ENCODE results near the gene PLXDC1. TPM values are rescaled to one million over a fixed set of nuclear protein-coding genes. Genes with fewer than 3 reads are reported as not detected.
A peak's percentile ranks its signal among the peaks of the same experiment; 100 is the strongest.

PLXDC1 gene
- total RNA-seq, 6 experiments from 2014 or later, result 0.11 to 1.6 (median 0.54) TPM

DNA sequence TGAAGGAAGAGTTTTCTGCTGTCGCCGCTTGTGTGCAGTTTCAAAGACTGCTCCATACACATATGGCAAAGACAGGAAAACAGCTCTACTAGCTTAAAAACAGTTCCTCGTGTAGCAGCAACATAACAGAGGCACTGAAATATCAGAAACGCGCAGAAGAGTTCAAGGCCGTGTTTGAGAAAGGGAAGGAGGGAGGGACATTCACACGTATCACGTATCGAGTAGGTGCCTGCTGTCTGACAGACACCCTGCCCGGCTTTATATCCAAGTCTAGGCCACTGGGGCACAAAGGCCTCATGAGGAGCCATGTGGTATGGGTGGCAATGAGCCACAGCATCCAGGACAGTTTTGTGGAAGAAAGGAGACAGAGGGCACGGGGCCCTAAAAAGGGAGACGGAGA lies 50.3 kb downstream of the PLXDC1 start:
- Histone ChIP-seq H3K9me3 (no peaks in the 10 kb centered on the region), H3K4me1 (no peaks in the 10 kb centered on the region), H3K36me3 (no peaks in the 10 kb centered on the region), H3K27me3 (no peaks in the 10 kb centered on the region), H3K27ac (no peak overlapping the region), H3K4me3 (no peak overlapping the region)
- intact Hi-C loops (cut with DNase I), result no loop called here
- DNase-seq, result no peak
- TF ChIP-seq POLR2A (IDR thresholded peaks at IDR 0.05), result no peak
- TF ChIP-seq CTCF (IDR thresholded peaks at IDR 0.05), result no peak
- 86% methylated on average over 9 of the region's 12 CpGs for WGBS (ENCODE audit: insufficient coverage, low coverage, low lambda C conversion rate, missing lambda C conversion rate)
- no peak for ATAC-seq

GRCh38 chr17:39100530-39100929 lies 50.9 kb downstream of the PLXDC1 start:
- no peak for TF ChIP-seq POLR2A (IDR thresholded peaks at IDR 0.05)
- TF ChIP-seq CTCF (IDR thresholded peaks at IDR 0.05), result no peak
- Histone ChIP-seq H3K4me3 (no peak overlapping the region), H3K4me1 (no peaks in the 10 kb centered on the region), H3K27me3 (no peaks in the 10 kb centered on the region), H3K36me3 (no peaks in the 10 kb centered on the region), H3K27ac (no peak overlapping the region), H3K9me3 (no peaks in the 10 kb centered on the region)
- DNase-seq (no peak), ATAC-seq (no peak)
- 88% methylated on average over 8 of the region's 9 CpGs for WGBS (ENCODE audit: insufficient coverage, low coverage, low lambda C conversion rate, missing lambda C conversion rate)
- intact Hi-C loops (cut with DNase I), result no loop called here

GRCh38 chr17:39099663-39100286 lies 51.7 kb downstream of the PLXDC1 start:
- Histone ChIP-seq H3K4me1 (no peaks in the 10 kb centered on the region), H3K27me3 (no peaks in the 10 kb centered on the region), H3K36me3 (no peaks in the 10 kb centered on the region), H3K4me3 (no peak overlapping the region), H3K9me3 (no peaks in the 10 kb centered on the region), H3K27ac (no peak overlapping the region)
- TF ChIP-seq CTCF (IDR thresholded peaks at IDR 0.05) (no peak), POLR2A (IDR thresholded peaks at IDR 0.05) (no peak)
- 74% methylated on average over 9 of the region's 9 CpGs for WGBS (ENCODE audit: insufficient coverage, low coverage, low lambda C conversion rate, missing lambda C conversion rate)
- ATAC-seq (no peak), DNase-seq (no peak)
- intact Hi-C loops (cut with DNase I), result no loop called here

DNA sequence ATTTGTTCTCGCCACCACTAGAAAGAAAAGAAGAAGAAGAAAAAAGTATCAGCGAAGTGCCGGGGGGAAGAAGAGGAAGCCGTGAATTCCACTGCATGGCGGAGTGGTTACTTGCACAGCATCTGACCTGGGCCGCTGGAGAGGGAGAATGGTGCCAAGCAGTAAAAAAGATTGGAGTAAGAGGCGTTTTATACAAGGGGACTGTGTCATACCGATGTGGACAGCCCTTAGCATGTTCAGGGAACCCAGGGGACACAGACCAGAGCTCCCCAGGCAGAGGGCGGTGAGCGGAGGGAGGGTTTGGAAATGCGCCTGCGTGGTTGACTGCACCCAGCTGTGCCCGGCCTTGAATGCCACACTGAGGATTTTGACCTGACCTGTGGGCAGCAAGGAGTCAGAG lies 52.8 kb downstream of the PLXDC1 start:
- Histone ChIP-seq H3K36me3 (no peaks in the 10 kb centered on the region), H3K27me3 (no peaks in the 10 kb centered on the region), H3K4me1 (no peaks in the 10 kb centered on the region), H3K4me3 (no peak overlapping the region), H3K9me3 (no peaks in the 10 kb centered on the region), H3K27ac (no peak overlapping the region)
- ATAC-seq, result peak in 1 of 4 donors; percentile 6
- intact Hi-C loops (cut with DNase I), result no loop called here
- no peak for DNase-seq
- 35% methylated on average over 6 of the region's 13 CpGs for WGBS (ENCODE audit: insufficient coverage, low coverage, low lambda C conversion rate, missing lambda C conversion rate)
- no peak for TF ChIP-seq CTCF (IDR thresholded peaks at IDR 0.05)
- TF ChIP-seq POLR2A (IDR thresholded peaks at IDR 0.05), result no peak

DNA sequence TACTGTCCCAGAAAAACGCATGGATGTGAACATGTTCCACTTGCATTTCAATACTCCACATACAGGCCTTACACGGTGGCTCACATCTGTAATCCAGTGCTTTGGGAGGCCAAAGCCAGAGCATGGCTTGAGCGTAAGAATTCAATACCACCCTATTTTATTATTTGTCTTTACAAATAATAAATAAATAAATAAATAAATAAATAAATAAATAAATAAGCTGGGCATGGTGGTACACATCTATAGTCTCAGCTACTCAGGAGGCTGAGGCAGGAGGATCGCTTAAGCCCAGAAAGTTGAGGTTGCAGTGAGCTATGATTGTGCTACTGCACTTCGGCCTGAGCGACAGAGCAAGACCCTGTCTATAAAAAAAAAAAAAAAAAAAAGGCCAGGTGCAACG lies 53.9 kb downstream of the PLXDC1 start:
- H3K9me3 ChIP-seq, result no peaks in the 10 kb centered on the region
- WGBS (ENCODE audit: insufficient coverage, low coverage, low lambda C conversion rate, missing lambda C conversion rate), result 77% methylated on average over 3 of the region's 7 CpGs
- no peaks in the 10 kb centered on the region for H3K27me3 ChIP-seq
- TF ChIP-seq CTCF (IDR thresholded peaks at IDR 0.05) (no peak), POLR2A (IDR thresholded peaks at IDR 0.05) (no peak)
- no peaks in the 10 kb centered on the region for H3K4me1 ChIP-seq
- H3K27ac ChIP-seq, result no peak overlapping the region
- DNase-seq (no peak), ATAC-seq (no peak)
- intact Hi-C loops (cut with DNase I), result no loop called here
- H3K36me3 ChIP-seq, result no peaks in the 10 kb centered on the region
- no peak overlapping the region for H3K4me3 ChIP-seq

Measured in right lobe of liver (tissue), 6 donors.